Peyer's patch (tissue), 4 donors: ENCODE data around the gene IL1RAPL1. TPM values are rescaled to one million over a fixed set of nuclear protein-coding genes. Genes with fewer than 3 reads are reported as not detected.

Experiments used
- DNase-seq, 3 donors: peaks; one replicate each; pipeline ENCODE4 v3.0.0-alpha.2; 2017 to 2019
- H3K27ac ChIP-seq, 4 donors: fragments of 200-600 bp; sonication (generic); one replicate each; pipeline ENCODE4 v1.5.1; 2016 to 2019
- H3K27me3 ChIP-seq, 2 donors: fragments of 200-600 bp; sonication (generic); one replicate each; pipeline ENCODE4 v1.5.1; 2019
- H3K36me3 ChIP-seq, 3 donors: fragments of 200-600 bp; sonication (generic); one replicate each; pipeline ENCODE4 v1.5.1; 2016 to 2019
- H3K4me1 ChIP-seq, 4 donors: fragments of 200-600 bp; sonication (generic); one replicate each; pipeline ENCODE4 v1.5.1; 2016 to 2019
- H3K4me3 ChIP-seq, 4 donors: fragments of 200-600 bp; sonication (generic); 1 replicate in 3 of 4; 2 replicates in 1 of 4; pipeline ENCODE4 v1.5.1; 2016 to 2019; ENCODE audit warnings: mild to moderate bottlenecking in 1 of 4
- H3K9me3 ChIP-seq, 4 donors: fragments of 200-600 bp; sonication (generic); one replicate each; pipeline ENCODE4 v1.5.1; 2016 to 2019; ENCODE audit warnings: mild to moderate bottlenecking in 1 of 4
- POLR2A ChIP-seq, 2 donors: fragments of 450-650 bp; IDR thresholded peaks; one replicate each; pipeline ENCODE4 v1.5.1; 2017; ENCODE audit warnings: antibody characterized with exemption in 2 of 2, mild to moderate bottlenecking in 2 of 2, moderate library complexity in 2 of 2
- total RNA-seq, 4 donors: library from RNA; depleted of rRNA; stranded (reverse); fragments of >200 nt; gene quantifications; one replicate each; pipeline ENCODE4 v1.1.0, GENCODE V29; 2016
- TF ChIP-seq, protein P1 (sequence below), 6 experiments: fragments of 450-650 bp in 4 of 6; fragments of 200-600 bp in 2 of 6; sonication (generic) in 1 of 6; IDR thresholded peaks; one replicate each; pipeline ENCODE4 v1.5.1; 2017 to 2019; ENCODE audit warnings: antibody characterized with exemption in 6 of 6, mild to moderate bottlenecking in 3 of 6, moderate library complexity in 1 of 6

Gene IL1RAPL1
- total RNA-seq, 4 donors from 2014 or later, result not detected

DNA sequence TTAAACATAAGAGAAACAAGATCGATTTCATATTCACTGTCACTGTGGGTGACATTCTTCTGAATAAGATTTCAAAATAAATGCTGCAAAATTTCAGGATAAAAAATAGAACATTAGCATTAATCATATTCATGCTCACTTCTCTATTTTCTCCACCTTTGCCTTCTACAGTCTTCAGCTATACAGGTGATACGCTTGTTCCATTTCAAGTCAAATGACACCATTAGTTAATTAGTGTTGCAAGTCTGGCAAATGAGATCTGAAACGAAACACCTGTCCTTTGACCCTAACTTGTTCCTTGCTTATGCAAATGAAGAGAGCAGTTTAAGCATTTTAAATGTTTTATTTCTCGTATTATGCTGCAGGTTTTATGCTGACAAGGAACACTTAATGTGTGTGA, 960.6 kb downstream of the IL1RAPL1 start:
- Histone ChIP-seq H3K9me3 (no peaks in the 10 kb centered on the region), H3K4me1 (no peaks in the 10 kb centered on the region), H3K27ac (no peak overlapping the region), H3K4me3 (no peak overlapping the region), H3K36me3 (no peaks in the 10 kb centered on the region), H3K27me3 (no peaks in the 10 kb centered on the region)
- no peak for TF ChIP-seq POLR2A (IDR thresholded peaks at IDR 0.05)
- TF ChIP-seq, protein P1, sequence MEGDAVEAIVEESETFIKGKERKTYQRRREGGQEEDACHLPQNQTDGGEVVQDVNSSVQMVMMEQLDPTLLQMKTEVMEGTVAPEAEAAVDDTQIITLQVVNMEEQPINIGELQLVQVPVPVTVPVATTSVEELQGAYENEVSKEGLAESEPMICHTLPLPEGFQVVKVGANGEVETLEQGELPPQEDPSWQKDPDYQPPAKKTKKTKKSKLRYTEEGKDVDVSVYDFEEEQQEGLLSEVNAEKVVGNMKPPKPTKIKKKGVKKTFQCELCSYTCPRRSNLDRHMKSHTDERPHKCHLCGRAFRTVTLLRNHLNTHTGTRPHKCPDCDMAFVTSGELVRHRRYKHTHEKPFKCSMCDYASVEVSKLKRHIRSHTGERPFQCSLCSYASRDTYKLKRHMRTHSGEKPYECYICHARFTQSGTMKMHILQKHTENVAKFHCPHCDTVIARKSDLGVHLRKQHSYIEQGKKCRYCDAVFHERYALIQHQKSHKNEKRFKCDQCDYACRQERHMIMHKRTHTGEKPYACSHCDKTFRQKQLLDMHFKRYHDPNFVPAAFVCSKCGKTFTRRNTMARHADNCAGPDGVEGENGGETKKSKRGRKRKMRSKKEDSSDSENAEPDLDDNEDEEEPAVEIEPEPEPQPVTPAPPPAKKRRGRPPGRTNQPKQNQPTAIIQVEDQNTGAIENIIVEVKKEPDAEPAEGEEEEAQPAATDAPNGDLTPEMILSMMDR (IDR thresholded peaks at IDR 0.05), result no peak
- no peak for DNase-seq

GRCh38 chrX:29553542-29553941, 966.3 kb downstream of the IL1RAPL1 start:
- no peak for TF ChIP-seq POLR2A (IDR thresholded peaks at IDR 0.05)
- TF ChIP-seq, protein P1 (IDR thresholded peaks at IDR 0.05), result no peak

DNA sequence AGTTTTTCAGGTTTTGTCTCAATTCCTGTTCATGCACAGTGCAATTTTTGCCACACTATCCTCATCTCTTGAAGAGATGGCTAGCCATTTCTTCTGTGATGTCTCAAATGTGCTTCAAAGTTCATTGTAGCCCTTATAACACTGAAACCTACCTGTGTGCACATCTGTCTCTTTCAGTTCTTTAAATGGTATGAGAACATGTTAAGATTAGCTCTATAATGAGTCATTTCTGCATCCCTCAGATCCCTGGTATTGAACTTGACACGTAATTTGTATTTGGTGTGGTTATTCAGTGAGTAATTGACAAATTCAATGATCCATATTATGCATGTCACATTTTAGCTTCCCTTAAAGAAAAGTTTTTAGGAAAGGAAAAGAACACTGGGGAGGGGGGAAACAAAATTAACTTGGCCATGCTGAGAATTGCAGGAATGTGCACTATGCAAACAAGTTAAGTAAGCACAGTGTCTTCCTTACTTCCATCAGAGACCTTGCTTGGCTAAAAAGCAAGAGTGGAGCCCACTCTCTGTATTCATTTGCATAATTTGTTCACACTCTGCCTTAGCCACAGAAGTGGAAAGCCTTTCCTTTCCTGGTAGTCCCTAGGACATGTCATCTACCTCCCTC, 968.3 kb downstream of the IL1RAPL1 start:
- Histone ChIP-seq H3K27me3 (no peaks in the 10 kb centered on the region), H3K9me3 (no peaks in the 10 kb centered on the region), H3K27ac (no peak overlapping the region), H3K36me3 (no peaks in the 10 kb centered on the region), H3K4me3 (no peak overlapping the region), H3K4me1 (no peaks in the 10 kb centered on the region)
- TF ChIP-seq POLR2A (IDR thresholded peaks at IDR 0.05), result no peak
- DNase-seq, result no peak

More at GRCh38 chrX:29553542-29553941, 966.3 kb downstream of the IL1RAPL1 start:
- Histone ChIP-seq H3K27ac (no peak overlapping the region), H3K9me3 (no peaks in the 10 kb centered on the region), H3K36me3 (no peaks in the 10 kb centered on the region), H3K4me1 (no peaks in the 10 kb centered on the region), H3K4me3 (no peak overlapping the region), H3K27me3 (no peaks in the 10 kb centered on the region)
- no peak for DNase-seq

DNA sequence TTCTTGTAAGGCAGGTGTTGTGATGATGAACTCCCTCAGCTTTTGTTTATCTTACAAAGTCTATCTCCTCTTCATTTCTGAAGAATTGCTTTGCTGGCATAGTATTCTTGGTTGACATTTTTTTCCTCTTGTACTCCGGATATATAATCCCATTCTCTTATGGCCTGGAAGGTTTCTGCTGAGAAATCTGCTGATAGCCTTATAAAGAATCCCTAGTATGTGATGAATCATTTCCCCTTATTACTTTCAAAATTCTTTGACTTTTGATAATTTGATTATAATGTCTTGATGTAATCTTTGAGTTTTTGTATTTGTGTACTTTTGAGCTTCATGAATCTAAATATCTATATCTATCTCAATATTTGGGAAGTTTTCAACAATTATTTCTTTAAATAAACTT, 972.8 kb downstream of the IL1RAPL1 start:
- no peaks in the 10 kb centered on the region for H3K9me3 ChIP-seq
- no peak for TF ChIP-seq POLR2A (IDR thresholded peaks at IDR 0.05)
- TF ChIP-seq, protein P1 (IDR thresholded peaks at IDR 0.05), result no peak
- H3K4me3 ChIP-seq, result no peak overlapping the region
- no peak for DNase-seq
- H3K36me3 ChIP-seq, result no peaks in the 10 kb centered on the region
- H3K27ac ChIP-seq, result no peak overlapping the region
- no peaks in the 10 kb centered on the region for H3K4me1 ChIP-seq
- no peaks in the 10 kb centered on the region for H3K27me3 ChIP-seq

DNA sequence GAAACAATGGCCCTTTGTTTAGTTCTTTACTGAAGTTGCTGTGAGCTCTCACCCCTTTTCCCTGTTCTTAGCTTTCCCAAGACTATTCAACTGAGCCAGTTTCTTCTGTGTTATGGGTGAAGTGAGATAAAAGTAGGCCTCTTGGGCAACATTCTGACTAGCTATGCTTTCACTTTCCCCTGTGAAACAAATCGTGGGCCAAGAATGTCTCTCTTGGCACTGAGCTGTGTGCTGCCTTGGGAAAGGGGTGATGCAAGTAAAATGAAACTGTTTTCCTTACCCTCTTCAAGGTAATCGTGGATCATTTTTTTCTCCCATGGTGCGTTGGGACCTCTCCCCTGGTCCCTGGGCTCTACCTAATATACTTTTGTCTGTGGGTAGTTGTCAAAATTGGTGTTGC, 974.2 kb downstream of the IL1RAPL1 start:
- H3K27me3 ChIP-seq, result no peaks in the 10 kb centered on the region
- no peaks in the 10 kb centered on the region for H3K9me3 ChIP-seq
- H3K4me1 ChIP-seq, result no peaks in the 10 kb centered on the region
- no peaks in the 10 kb centered on the region for H3K36me3 ChIP-seq
- H3K27ac ChIP-seq, result no peak overlapping the region
- no peak for DNase-seq
- H3K4me3 ChIP-seq, result no peak overlapping the region
- TF ChIP-seq POLR2A (IDR thresholded peaks at IDR 0.05), result no peak
- TF ChIP-seq, protein P1 (IDR thresholded peaks at IDR 0.05), result no peak

GRCh38 chrX:29580560-29580959, 993.3 kb downstream of the IL1RAPL1 start:
- H3K36me3 ChIP-seq, result no peaks in the 10 kb centered on the region
- TF ChIP-seq, protein P1 (IDR thresholded peaks at IDR 0.05), result no peak
- TF ChIP-seq POLR2A (IDR thresholded peaks at IDR 0.05), result no peak
- H3K4me1 ChIP-seq, result no peaks in the 10 kb centered on the region
- H3K27me3 ChIP-seq, result no peaks in the 10 kb centered on the region
- H3K9me3 ChIP-seq, result no peaks in the 10 kb centered on the region
- H3K4me3 ChIP-seq, result no peak overlapping the region
- no peak overlapping the region for H3K27ac ChIP-seq
- no peak for DNase-seq
